ENCODE data around the gene PLXNB2. TPM values are rescaled to one million over a fixed set of nuclear protein-coding genes. Genes with fewer than 3 reads are reported as not detected.
"Not testable (repeated sequence)": the region's sequence is repeated elsewhere in the genome, so short reads cannot be mapped to it uniquely, and the experiment has no call there.

Gene PLXNB2
- total RNA-seq, 1 experiment from 2014 or later: 52.5 TPM

DNA sequence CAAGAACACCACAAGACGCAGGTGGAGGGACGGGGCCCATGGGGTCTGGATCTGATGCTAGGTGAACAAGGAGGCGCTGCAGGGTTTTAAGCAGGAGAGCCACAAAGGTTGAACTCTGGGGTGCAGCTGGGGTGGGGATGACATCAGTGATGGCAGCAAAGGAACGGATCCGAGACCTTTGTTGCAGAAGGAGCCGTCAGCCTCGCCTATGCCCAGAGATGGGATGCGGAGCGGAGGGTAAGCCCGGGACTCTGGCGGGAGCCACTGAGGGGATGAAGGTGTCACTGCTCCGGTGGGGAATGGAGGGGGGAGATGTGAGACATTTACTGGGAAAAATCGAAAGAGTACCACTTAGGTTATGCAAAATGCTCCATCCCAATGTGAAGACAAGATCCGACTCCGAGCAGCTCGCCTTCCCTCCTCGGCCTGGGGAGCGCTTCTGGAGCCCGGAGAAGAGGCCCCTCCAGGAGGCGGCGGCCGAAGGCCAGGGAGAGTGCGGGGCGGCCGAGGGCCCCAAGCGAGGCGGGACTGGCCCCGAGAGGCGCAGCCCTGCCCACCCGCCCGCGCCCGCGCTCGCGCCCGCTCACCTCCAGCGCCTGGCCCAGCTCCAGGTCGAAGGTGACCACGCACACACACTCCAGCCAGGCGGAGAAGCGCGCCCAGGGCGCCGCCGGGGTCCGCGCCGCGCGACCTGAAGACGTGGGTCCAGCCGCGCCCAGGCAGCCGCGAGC lies 18.9 kb upstream of the PLXNB2 start:
- DNase-seq (ENCODE audit: extremely low read depth, low read depth): no peak

- DNase-seq (ENCODE audit: extremely low read depth, low read depth): no peak
These were observed 18.2 kb upstream of the PLXNB2 start for GRCh38 chr22:50325444-50326224.

- DNase-seq (ENCODE audit: extremely low read depth, low read depth): no peak
These were observed 16.5 kb upstream of the PLXNB2 start for GRCh38 chr22:50323900-50324299.

- not testable (repeated sequence) for DNase-seq (ENCODE audit: extremely low read depth, low read depth)
These were observed 15.1 kb upstream of the PLXNB2 start for GRCh38 chr22:50322382-50323104.

- no peak for DNase-seq (ENCODE audit: extremely low read depth, low read depth)
These were observed 13.4 kb upstream of the PLXNB2 start for GRCh38 chr22:50320671-50321325.

GRCh38 chr22:50320116-50320515 lies 12.7 kb upstream of the PLXNB2 start:
- no peak for DNase-seq (ENCODE audit: extremely low read depth, low read depth)

DNA sequence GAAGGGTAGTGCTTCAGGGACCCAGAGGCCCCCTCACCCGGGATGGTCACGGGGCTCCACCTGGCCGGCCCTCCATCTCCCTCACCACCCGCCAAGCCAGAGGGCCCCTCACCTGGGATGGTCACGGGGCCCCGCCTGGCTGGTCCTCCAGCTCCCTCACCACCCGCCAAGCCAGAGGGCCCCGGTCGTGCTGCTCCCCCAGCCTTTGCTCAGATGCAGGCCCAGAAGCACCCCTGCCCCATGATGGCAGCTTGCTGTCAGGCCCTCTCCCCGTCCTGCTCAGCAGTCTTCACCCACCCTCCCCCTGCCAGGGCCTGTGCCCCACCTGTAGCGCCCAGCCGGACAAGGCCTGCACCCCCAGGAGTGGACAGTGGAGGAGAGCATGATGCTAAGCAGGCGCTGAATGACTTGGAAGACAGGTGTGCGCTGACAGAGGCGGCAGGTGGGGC lies 12.1 kb upstream of the PLXNB2 start:
- DNase-seq (ENCODE audit: extremely low read depth, low read depth): no peak

GRCh38 chr22:50318698-50319411 lies 11.4 kb upstream of the PLXNB2 start:
- no peak for DNase-seq (ENCODE audit: extremely low read depth, low read depth)

- no peak for DNase-seq (ENCODE audit: extremely low read depth, low read depth)
These were observed 10.9 kb upstream of the PLXNB2 start for GRCh38 chr22:50318356-50318697.

GRCh38 chr22:50317674-50318073 lies 10.2 kb upstream of the PLXNB2 start:
- DNase-seq (ENCODE audit: extremely low read depth, low read depth): no peak

- DNase-seq (ENCODE audit: extremely low read depth, low read depth): no peak
These were observed 9.7 kb upstream of the PLXNB2 start for GRCh38 chr22:50317178-50317577.

- DNase-seq (ENCODE audit: extremely low read depth, low read depth): no peak
These were observed 8.9 kb upstream of the PLXNB2 start for GRCh38 chr22:50316114-50317065.

GRCh38 chr22:50315289-50316113 lies 8.1 kb upstream of the PLXNB2 start:
- DNase-seq (ENCODE audit: extremely low read depth, low read depth): no peak

DNA sequence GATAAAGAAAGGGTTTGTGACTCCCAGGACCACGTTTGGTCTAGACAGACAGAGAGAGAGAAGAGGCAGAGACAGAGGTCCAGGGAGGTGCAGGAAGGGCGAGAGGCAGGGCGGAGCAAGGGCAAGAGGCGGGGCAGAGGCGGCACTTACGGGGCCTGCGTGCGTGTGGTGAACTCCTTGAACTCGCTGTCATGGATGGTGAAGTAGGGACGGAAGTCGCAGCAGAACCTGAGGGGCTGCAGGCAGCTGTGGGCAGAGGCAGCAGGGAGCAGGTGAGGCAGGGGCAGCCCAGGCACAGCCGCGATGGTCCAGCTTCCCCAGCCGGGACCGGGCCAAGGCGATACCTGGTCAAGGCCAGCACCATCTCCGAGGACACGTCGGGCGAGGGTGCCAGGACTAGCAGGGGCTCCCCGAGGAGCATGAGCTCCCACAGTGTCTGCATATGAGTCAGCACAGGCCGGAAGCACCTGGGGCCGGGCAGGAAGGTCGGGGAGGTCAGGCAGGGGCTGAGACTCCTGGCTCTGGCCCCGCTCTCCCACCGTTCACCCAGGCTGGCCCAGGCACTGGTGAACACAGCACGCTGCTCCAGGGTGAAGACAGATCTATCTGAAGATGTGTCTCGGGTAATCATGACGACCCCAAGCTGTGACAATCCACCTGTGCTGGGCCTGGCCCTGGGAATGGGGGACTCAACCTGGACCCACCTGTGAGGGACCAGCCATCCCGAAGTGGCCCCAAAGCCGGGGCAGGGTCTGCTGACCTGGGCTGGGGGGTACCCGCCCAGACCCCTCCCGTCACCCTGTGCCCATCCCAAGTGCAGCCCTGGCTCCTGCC lies 7.2 kb upstream of the PLXNB2 start:
- no peak for DNase-seq (ENCODE audit: extremely low read depth, low read depth)

DNA sequence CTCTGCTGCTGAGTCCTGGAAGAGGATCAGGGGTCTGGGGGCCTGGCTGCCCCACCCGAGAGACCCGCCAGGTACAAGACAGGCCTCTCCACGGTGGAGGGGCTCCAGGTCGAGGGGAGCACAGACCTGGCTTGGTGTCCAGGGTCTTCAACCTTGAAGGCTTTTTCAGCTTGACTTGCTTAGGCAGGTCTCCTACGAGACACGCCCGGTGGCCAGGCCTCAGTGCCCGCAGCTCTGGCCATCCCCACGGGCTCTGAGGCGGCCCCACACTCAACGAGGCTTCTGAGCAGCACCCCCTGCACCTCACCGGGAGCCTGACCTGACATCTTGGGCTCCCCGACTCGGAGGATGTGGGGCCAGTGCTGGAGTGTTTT lies 6.6 kb upstream of the PLXNB2 start:
- DNase-seq (ENCODE audit: extremely low read depth, low read depth): no peak

DNA sequence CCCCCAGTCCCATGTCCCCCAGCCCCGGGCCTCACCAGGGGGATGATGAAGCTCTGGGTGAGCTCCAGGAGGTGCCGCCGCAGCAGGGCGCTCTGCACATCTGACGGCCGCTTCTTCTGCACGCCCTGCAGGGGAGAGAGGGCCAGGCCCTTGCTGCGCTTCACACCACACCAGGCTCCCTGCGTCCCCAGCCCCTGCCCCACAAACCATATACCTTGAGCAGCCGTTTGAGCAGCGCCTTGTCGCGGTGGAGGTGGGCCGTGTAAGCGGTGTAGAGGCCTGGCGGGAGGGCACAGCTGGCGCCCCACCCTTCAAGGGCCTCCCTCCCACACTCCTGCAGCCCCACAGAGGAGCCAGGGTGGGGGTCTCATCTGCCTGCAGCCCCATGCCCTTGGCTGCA lies 6.2 kb upstream of the PLXNB2 start:
- DNase-seq (ENCODE audit: extremely low read depth, low read depth): no peak

DNA sequence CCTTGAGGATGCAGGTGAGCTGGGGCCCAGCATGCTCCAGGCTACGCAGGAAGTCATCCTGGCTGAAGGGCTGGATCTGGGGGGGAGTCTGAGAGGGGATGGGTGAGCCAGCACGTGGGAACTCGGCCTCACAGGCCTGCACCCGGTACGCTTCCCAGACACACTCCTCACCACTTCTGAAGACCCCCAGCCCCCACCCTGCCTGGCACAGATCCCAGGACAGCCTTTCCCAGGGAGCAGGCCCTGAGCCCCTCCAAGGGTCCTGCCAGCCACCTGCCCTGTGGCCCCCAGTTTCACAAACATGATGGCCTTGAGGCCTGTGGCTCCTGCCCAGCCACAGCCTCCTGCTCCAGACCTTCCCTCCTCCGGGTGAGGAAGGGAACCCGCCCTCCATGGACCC lies 5.6 kb upstream of the PLXNB2 start:
- DNase-seq (ENCODE audit: extremely low read depth, low read depth): no peak

DNA sequence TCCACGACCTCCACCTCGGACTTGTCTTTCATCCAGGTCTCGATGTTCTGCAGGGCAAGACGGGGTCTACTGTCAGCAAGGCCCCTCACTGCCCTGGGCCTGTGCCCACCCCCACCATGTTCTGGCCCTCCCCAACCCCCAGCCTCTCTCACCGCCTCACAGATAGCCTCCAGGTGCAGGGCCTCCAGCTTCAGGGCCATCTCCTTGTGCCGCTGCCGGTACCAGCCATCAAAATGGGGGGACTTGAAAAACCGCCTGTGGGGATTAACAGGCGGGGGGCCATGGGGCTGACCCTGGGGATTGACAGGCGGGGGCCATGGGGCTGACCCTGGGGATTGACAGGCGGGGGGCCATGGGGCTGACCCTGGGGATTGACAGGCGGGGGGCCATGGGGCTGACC lies 4.9 kb upstream of the PLXNB2 start:
- DNase-seq (ENCODE audit: extremely low read depth, low read depth): no peak
